Activated T-helper 1 cell treated with anti-CD3 and anti-CD28 coated beads, Interleukin-2, amount 50 U/mL, for 16 hours (primary cell): ENCODE measurements around the gene PIGV.

Source experiments
- DNase-seq, 2 donors: peaks; one replicate each; pipeline ENCODE4 v3.0.0-alpha.2; 2020; ENCODE audit warnings: low read depth in 1 of 2, low spot score in 1 of 2

Gene PIGV

DNA sequence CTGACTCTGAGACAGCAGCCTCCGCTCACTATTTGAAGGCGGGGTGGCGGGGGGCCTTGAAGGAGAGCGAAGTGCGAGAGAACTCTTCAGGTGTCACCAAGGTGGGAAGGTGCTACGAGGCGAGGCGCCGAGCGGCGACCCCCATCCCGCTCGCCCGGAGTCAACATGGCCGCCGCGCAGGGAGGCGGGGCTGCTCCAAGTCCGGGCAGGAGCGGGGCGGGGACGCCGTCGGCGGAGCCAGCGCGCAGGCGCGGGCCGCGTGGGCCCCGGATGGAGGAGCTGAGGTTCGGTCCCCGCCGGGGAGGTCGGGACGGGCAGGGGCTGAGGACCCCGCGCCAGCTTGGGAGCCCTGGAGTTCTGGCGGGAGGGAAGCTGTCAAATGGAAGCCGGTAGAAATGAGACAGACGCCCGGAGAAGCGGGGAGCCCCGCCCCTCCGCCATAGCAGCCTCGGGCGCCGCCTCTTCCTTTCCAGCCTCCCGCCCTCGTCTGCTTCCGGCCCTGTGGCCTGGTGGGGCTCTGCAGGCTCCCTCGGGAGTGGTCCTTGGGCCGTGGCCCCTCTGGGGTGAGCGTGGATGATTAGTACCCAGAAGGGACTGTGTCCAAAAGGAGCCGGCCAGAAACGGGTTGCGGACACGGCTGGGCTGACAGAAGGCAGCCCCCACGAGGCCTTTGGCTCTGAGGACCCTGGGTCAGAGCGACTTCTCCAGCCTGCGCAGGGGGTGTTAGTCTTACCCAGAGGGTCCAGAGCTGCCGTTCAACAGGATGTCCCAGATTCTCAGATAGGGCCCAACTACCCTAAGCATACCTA, at the start of gene PIGV:
TSS of gene PIGV (plus strand) at position 245 of the 809 bp plus-strand sequence. CDS start 2,866 bp downstream, outside the sequence.
- DNase-seq, result peak; percentile 78 to 83

DNA sequence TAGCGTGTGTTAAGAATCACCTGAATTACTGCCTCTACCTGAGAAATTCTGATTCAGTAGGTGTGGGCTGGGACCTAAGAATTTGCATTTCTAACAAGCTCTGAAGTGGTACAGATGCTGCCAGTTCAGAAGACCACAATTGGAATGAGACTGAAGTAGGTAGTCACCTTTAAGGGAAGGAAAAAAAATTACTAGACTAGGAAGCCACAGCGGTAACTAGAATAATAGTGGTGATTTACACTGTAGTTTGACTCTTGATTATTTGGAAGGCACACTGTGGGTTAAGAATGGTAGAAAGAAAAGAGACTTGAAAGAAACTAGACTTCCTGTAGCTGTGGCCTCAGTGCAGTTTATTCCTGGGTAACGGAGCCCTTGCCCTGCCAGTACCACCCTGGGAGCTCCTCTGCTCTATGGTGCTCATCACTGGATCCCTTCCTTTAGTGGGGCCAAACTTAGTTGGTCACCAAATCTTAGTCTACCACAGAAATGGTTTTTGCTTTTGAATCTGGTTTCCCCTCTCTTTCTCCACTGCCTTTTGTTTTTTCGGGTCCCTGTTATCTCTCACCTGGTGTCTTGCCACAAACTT, 48.3 kb upstream of the PIGV start:
- no peak for DNase-seq

DNA sequence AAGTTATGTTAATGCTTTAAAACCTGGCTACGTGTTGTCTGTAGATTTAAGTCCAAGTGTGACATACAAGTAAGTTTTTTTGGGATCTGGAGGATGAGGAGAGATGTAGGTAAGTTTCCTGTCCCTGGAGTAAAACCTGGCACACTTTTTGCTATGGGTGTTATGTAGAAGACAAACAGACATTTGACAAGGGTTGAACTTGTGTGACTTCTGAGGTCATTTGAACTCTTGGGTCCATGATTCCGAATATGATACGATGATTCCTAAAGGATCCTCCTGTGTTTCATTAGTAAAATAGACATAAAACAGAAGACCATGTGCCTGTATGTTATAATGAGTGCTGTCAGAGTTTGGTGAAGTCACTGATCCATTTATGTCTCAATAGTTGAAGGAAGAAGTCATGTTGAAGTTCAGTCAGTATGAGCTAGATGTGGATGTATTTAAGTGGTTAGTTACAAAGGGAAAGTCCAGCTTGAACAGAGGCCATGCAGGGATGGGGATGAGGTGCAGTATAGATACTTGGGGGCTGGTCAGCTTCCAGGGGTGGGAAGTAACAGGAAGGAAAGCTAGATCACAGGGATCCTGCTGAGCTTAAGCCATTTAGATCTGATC, 47.6 kb upstream of the PIGV start:
- DNase-seq, result no peak

DNA sequence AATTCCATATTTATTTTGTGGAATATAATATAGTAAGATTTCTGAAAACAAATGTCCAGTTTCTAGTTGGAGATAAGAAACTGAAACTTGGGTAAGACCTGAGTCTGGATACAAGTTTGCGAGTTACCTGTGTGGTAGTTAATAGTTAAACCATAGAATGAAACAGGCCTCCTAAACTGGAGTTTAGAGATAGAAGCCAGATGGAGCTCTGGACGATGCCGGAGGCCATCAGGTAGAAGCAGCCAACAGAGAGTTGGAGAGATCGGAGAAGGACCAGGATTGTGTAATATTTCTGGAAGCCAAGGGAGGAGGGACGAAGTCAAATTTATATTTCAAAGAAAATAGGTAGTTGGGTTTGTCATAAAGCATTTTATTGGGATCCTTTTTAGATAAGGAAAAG, 46.8 kb upstream of the PIGV start:
- DNase-seq, result no peak

DNA sequence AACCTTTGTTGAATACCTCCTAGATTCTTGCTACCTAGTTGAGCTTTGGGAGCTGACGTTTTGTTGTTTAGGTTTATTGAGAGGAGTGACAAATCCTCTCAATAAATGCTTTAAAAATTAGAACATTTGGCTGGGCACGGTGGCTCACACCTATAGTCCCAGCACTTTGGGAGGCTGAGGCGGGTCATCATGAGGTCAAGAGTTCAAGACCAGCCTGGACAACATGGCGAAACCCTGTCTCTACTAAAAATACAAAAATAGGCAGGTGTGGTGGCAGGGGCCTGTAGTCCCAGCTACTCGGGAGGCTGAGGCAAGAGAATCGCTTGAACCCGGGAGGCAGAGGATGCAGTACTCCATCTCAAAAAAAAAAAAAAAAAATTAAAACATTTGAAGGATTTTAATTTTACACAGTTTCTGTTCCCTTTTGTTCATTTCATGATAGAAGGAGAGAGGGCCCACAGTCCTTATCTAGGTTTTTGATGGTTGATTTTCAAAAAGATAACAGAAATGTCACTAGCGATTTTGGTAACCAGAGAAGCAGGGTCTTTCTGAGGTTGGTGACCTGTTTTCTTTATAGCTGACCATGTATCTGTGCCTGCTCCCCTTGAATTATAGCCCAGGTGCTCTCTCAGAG, 44.2 kb upstream of the PIGV start:
- no peak for DNase-seq

DNA sequence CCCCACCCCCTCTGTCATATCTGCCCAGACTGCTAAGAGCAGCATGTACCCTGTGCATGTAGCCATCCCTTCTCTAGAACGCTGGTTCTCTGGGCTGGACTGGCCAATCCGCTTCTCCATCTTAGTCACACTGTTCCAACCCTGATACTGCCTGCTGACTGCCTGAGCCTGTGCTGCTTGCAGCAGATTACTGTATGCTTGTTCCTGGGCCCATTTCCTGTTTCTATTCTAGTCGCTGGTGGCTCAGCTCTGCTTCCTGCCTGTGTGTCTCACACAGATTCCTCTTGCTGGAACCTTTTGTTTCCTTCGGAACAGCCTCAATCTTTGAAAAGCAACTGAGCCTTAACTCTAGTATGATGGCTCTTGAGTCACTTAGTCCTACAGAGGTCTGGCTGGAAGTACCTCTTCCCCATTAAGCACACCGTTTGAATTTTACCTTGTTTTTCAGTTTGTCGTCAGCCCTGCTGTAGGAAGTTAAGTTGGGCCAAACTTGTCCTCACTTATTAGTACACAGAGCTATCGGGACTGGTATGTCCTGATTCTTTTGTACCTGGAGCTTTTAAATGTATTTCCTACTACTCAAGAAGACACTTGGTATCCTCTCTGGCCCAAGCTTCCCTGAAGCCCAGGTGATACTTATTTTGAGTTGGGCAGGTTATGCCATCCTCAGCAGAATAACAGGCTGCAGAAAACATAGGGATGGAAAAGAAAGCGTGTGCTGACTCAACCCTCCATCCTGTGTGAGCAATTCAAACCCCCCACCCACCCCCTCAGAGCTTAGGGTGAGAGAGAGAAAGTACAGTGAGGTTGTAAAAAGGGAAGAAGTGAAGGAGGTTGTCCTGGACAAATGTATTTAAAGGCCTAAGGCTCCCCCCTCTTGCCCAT, 43.4 kb upstream of the PIGV start:
- DNase-seq, result peak; percentile 48 to 67

DNA sequence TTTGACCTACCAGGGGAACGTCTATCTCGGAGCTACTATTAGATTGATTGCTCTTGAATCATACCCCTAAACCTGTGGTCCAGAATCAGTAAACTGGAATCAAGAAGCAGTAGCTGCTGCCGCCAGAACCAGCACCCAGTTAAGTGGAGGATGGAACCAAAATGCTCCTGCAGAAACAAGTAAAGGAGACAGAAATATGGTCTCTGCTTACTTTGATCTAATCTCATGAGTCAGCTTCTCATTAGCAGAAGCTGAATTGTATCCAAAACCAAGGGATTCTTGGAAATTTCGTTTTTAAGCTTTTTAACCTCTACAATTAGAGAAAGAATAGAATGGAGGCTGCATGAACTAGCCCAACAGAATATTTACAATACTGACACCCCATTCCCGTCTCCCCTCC, 42.6 kb upstream of the PIGV start:
- DNase-seq, result no peak

DNA sequence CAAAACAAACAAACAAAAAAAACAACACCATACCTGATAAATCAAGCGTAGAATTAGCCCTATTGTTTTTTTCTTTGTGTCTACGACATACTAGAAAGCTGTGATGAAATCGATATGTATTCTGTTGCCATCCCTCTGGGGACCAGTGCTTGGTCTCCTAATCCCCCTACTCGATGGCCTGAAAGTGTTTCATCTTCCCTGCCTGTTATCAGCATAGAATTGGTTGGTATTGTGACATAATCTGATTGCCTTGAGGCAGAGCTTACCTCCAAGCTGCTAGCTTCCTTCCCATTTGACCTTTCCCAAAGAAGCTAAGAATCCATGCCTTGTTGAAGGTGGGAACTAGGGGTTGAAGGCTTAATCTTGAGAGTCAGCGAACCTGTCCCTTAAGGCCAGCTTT, 40.7 kb upstream of the PIGV start:
- no peak for DNase-seq

DNA sequence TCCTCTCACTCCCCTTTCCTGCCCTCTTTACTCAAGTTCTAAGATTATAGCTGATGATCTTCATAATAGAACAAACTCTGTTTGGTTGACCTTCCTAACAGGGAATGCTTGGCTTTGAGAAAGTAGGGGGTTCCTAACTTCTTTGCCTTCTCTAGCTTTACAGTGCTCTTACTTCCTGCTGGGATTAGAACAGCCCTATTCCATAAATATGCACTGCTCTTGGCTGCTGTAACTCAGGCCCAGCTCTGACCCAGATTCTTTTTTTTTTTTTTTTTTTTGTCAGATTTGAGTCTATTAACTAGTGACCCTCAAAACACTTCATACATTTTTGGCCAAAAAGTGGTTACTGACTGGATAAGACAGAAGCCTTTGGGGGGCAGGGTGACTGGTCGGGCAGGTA, 39.4 kb upstream of the PIGV start:
- DNase-seq, result no peak

DNA sequence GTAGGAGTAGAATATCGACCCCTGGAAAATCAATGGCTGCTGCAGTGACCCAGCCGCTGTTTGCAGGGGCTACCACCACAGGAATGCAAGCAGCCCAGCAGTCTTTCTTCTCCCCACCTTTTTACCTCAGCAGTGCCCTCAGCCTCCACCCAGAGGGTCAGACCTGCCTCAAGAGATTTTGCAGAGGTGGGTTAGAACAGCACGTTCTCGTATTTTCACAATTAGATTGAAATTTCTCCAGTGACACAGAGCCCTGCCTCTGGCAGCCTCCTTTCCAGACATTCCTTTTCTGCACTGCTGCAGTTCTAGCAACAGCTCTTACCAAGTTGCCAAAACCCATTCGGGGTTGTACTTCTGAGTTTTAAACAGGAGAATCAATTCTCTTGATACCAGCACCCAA, 38.3 kb upstream of the PIGV start:
- no peak for DNase-seq

DNA sequence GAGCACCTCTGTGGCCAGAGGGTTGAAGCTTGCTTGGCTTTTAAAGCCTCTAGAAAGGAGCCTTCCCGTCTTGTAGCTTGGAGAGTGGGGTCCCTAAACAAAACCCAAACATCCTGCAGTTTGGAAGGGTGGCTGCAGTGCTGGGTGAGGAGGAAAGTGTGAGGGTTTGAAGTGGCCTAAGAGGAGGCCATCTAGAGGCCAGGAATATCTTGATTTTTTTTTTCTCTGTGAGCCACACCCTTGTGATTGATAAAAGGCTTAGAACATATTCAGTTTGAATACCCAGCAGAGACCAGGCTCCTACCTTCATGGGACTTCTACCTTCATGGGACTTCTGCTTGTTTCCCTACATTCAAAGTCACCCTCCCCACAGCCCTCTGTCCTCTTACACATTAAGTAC, 37.3 kb upstream of the PIGV start:
- no peak for DNase-seq

DNA sequence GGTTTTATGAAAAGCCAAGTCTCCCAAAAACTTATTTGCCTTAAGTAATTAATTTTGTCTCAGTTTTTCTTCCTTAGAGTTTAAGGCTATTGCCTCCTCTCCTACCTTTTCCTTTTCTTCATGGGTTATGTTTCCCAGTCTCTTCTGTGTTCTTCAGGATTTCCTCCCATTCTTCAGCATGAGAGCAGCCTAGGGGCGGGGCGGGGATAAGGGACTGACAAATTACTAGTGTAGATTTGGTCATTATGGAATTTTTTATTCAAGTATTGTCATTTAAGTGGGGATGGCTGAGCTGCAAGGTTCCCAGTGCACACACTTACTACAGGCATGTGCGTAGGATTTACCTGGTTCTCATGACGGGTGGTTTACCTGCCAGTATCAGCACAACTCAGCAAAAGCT, 35.2 kb upstream of the PIGV start:
- DNase-seq, result no peak

DNA sequence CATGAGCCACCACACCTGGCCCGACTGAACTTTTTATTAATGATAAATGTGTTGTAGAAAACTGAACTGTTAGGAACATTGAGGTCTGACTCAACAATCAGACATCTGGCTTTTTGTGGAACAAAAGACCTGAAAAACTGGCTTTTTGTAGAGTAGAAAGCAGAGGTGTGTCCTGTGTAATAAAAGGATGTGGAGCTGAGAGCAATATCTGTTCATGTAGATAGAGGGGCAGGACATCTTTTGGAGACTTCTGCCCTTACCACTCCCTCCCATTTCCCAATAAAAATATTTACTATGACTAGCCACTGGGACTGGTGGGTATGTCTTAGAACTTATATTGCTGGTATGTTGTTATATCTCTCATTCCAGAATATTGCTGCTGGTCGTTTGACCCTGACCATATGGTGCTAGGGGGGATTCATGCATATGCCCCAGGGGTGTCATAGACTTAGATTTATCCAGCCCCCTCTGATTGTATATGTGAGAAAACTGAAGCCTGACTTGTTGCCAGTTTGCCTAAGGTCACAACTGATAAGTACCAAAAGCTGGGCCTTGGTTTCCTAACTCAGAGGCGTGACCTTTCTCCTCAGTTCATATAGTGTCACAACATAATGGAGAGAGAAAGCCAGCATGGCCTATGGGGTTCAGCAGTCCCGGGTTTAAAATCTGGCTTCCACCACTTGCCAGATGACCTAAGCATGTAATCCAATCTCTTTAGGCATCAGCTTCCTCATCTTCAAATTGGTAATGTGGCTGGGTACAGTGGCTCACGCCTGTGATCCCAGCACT, 33.5 kb upstream of the PIGV start:
- no peak for DNase-seq

DNA sequence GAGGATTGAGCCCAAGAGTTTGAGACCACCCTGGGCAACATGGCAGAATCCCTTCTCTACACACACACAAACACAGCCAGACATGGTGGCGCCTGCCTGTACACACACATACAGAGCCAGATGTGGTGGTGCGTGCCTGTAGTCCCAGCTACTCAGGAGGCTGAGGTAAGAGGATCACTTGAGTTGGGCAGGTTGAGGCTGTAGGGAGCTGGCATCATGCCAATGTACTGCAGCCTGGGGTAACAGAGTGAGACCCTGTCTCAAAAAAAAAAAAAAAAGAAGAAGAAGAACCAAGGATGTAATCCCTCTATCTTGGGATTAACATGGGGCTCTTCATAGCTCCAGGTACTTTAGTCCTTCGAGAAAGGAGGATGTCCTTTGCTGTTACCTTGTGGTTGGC, 29.4 kb upstream of the PIGV start:
- no peak for DNase-seq

DNA sequence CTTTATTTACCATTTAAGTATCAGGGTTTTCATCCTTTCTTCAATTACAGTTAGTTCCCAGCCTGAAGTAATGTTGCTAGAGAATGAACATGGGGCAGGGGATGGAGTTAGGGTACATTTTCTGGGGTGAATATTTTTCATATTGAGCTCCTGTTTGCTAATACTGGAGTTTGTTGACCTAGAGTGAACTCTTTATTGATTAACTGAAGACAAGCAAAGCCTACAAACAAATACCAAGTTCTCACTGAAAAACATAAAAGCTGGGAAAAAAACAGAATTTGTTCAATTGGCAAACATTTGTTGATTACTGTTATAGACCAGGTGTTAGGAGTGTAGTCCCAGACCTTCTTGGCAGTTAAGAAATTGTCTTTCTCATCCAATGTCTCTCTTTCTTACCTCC, 28.2 kb upstream of the PIGV start:
- no peak for DNase-seq

DNA sequence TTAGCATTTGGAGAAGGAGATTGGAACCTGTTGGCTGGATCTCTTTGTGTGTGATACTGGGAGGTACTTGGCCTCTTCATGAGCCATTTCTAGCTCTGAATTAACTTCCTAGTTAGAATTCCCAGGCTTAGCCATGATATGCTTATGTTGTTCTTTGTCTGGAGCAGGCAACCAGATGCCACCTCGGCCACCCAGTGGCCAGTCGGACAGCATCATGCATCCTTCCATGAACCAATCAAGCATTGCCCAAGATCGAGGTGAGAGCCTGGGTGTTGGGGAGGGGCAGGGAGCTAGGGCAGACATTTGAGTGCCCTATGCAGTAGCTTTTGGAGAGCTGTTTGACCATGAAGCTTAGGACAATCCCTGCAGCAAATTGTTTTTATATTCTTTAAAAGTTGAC, 26.5 kb upstream of the PIGV start:
- DNase-seq, result no peak

DNA sequence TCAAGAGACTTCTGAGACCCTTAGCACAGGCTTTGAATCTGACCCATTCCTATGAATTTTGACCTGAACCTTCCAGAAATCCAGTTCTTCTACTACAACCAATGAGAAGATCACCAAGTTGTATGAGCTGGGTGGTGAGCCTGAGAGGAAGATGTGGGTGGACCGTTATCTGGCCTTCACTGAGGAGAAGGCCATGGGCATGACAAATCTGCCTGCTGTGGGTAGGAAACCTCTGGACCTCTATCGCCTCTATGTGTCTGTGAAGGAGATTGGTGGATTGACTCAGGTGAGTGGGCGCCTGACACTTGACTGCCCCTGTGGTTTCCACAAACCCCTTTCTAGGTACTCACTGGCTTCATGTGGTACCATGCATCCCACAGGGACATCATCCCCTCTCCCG, 20.0 kb upstream of the PIGV start:
- DNase-seq, result no peak

DNA sequence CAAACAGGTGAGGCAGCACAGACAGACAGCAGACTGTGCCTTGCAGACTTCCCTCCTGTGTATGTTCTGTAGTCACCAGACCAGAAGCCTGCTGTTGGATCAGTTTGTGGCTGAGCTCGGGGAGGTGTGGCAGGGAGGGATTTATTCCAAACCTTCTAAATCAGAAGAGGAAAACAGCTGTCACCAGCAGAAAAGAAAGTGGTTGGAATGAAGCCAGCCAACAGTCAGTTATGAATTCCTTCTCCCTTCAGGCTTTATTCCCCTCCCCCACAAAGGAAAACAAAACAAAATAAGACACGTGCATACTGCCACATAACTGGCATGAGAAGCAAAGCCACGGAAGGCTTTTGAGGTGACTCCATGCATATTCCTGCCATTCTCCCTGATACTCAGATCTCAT, 19.0 kb upstream of the PIGV start:
- DNase-seq, result no peak

DNA sequence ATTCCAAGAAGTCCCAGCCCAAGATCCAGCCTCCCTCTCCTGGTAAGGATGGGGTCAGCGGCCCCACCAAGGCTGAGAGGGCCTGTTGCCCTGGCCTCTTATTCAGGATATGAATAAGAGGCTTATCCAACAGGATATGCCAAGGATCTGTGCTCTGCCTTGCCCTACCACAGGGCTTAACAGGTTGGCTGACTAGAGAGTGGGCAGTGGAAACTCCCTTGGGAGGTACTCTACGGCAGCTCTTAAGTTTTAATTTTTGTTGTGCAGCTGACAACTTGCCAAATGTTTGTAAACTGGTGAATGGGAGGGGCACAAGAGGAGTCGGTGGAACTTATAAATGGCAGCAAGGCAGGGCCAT, 16.5 kb upstream of the PIGV start:
- DNase-seq, result no peak

DNA sequence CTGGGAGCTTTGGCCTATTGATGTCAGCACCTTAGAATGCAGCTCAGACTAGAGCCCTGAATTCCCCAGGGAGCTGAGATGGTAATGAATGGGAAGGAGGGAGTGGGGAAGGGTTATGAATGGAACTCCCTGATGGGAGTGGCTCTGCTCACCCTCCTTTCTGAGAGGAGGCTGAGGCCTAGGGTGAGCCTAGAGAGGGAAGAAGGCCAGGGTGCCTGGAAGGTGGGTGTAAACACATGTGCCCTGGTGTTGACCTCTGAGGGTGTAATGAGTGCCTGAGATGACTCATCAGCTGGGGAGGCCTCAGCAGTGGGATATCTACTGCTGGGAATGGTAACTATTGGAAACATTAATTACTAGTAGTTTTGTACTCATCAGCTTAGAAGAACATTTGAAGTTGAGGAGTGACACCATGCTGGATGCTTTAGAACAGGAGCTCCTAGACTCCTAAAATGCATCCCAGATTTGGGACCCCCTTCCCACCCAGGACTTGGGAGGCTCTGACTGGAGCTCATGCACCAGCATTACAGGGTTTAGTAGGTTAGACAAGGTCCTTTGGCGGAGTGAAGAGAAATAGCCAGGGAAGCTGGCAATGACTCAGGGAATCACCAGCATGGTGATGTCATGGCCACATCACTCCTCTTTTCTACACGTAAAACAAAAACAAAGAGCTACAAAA, 16.0 kb upstream of the PIGV start:
- no peak for DNase-seq
